Ishikawa (cell line): Measurements from ENCODE around the gene TNIP3.

Experiments
- CEBPB ChIP-seq: IDR thresholded peaks from 2 replicates; pipeline ENCODE4 v1.6.1; 2012
- EP300 ChIP-seq: IDR thresholded peaks from 2 replicates; pipeline ENCODE4 v1.6.1; 2012; ENCODE audit warnings: borderline replicate concordance
- NFIC ChIP-seq: IDR thresholded peaks from 2 replicates; pipeline ENCODE4 v1.6.1; 2012
- TEAD4 ChIP-seq: IDR thresholded peaks from 2 replicates; pipeline ENCODE4 v1.6.1; 2012
- YY1 ChIP-seq: IDR thresholded peaks from 2 replicates; pipeline ENCODE4 v1.6.1; 2012; ENCODE audit warnings: low read depth
- TF ChIP-seq, protein P1 (sequence below): IDR thresholded peaks from 2 replicates; pipeline ENCODE4 v1.6.1; 2012
- TF ChIP-seq, protein P2 (sequence below): IDR thresholded peaks from 2 replicates; pipeline ENCODE4 v1.6.1; 2012; ENCODE audit warnings: low read depth, mild to moderate bottlenecking

DNA sequence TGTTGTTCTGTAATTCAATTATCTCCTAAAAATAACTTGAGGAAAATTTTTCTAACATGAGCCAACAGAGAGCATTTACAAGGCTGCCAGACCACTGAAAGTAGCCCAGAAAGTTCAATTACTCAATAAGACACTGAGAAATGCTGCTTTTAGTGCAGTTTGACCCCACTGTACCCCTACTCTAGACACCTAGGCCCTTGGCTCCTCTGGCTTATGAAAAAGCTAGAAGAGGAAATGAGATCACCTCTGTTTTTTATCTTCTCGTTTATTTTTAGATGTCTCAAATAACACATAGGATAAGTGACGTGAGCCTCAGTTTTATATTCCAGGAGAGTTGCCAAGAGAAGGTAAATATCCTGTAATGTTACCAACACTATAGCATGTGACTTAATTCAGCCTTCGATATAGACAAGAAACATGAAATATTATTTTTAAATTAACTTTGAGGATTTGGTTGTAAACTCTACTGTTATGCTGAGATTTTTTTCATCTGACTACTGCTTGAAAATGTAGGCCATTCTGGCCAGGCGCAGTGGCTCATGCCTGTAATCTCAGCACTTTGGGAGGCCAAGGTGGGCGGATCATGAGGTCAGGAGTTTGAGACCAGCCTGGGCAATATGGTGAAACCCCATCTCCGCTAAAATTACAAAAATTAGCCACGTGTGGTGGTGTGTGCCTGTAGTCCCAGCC is 24.4 kb downstream of the TNIP3 start:
- TF ChIP-seq, protein P1, sequence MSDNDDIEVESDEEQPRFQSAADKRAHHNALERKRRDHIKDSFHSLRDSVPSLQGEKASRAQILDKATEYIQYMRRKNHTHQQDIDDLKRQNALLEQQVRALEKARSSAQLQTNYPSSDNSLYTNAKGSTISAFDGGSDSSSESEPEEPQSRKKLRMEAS, result no peak
- TF ChIP-seq TEAD4 (no peak), NFIC (no peak), EP300 (no peak), CEBPB (no peak), YY1 (no peak)
- TF ChIP-seq, protein P2, sequence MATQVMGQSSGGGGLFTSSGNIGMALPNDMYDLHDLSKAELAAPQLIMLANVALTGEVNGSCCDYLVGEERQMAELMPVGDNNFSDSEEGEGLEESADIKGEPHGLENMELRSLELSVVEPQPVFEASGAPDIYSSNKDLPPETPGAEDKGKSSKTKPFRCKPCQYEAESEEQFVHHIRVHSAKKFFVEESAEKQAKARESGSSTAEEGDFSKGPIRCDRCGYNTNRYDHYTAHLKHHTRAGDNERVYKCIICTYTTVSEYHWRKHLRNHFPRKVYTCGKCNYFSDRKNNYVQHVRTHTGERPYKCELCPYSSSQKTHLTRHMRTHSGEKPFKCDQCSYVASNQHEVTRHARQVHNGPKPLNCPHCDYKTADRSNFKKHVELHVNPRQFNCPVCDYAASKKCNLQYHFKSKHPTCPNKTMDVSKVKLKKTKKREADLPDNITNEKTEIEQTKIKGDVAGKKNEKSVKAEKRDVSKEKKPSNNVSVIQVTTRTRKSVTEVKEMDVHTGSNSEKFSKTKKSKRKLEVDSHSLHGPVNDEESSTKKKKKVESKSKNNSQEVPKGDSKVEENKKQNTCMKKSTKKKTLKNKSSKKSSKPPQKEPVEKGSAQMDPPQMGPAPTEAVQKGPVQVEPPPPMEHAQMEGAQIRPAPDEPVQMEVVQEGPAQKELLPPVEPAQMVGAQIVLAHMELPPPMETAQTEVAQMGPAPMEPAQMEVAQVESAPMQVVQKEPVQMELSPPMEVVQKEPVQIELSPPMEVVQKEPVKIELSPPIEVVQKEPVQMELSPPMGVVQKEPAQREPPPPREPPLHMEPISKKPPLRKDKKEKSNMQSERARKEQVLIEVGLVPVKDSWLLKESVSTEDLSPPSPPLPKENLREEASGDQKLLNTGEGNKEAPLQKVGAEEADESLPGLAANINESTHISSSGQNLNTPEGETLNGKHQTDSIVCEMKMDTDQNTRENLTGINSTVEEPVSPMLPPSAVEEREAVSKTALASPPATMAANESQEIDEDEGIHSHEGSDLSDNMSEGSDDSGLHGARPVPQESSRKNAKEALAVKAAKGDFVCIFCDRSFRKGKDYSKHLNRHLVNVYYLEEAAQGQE, result no peak
